Uterus (tissue), 4 donors: ENCODE data around the gene GPATCH4. TPM values are rescaled to one million over a fixed set of nuclear protein-coding genes. Genes with fewer than 3 reads are reported as not detected.

ENCODE experiments used
- DNase-seq, 2 donors: peaks; one replicate each; pipeline ENCODE4 v3.0.0-alpha.2; 2019 to 2020
- H3K27ac ChIP-seq, 2 donors: fragments of 200-600 bp; sonication (generic); 1 replicate in 1 of 2; 2 replicates in 1 of 2; pipeline ENCODE4 v1.5.1; 2016 to 2018
- H3K27me3 ChIP-seq, 2 donors: fragments of 200-600 bp; sonication (generic); one replicate each; pipeline ENCODE4 v1.5.1; 2018 to 2019; ENCODE audit warnings: control low read depth in 1 of 2
- H3K36me3 ChIP-seq, 2 donors: fragments of 200-600 bp; sonication (generic); one replicate each; pipeline ENCODE4 v1.5.1; 2019; ENCODE audit warnings: control low read depth in 1 of 2
- H3K4me1 ChIP-seq, 2 donors: fragments of 200-600 bp; sonication (generic); one replicate each; pipeline ENCODE4 v1.5.1; 2018 to 2019; ENCODE audit warnings: control low read depth in 1 of 2
- H3K4me3 ChIP-seq, 2 donors: fragments of 200-600 bp; sonication (generic); 1 replicate in 1 of 2; 2 replicates in 1 of 2; pipeline ENCODE4 v1.5.1; 2018 to 2019; ENCODE audit warnings: mild to moderate bottlenecking in 1 of 2
- H3K9me3 ChIP-seq, 2 donors: fragments of 200-600 bp; sonication (generic); one replicate each; pipeline ENCODE4 v1.5.1; 2019; ENCODE audit warnings: control low read depth in 1 of 2
- POLR2A ChIP-seq, 2 donors: fragments of 450-650 bp; IDR thresholded peaks; one replicate each; pipeline ENCODE4 v1.6.1; 2016; ENCODE audit warnings: antibody characterized with exemption in 2 of 2, mild to moderate bottlenecking in 1 of 2, moderate library complexity in 1 of 2
- intact Hi-C: fragments of 100-400 bp; cut with DNase I; formaldehyde crosslinking; loops from one replicate; pipeline ENCODE4 v1.15.1; 2023; ENCODE audit warnings: low total_unique reads
- total RNA-seq, 4 donors: library from RNA; depleted of rRNA in 3 of 4; stranded (reverse); fragments of >200 nt in 3 of 4; gene quantifications; one replicate each; pipeline versions ENCODE4 v1.1.0 to v1.2.4, GENCODE V29; 2014 to 2023
- TF ChIP-seq, protein P1 (sequence below), 4 experiments: fragments of 200-600 bp in 2 of 4; fragments of 450-650 bp in 2 of 4; sonication (generic) in 2 of 4; IDR thresholded peaks; one replicate each; pipeline ENCODE4 v1.5.1; 2016 to 2019; ENCODE audit warnings: antibody characterized with exemption in 4 of 4, mild to moderate bottlenecking in 2 of 4, moderate library complexity in 1 of 4
- donor health status: DM: yes; HTN: yes; CAD: no.

The GPATCH4 gene
- total RNA-seq, 4 donors from 2014 or later = 2.3 to 31.6 (median 19.8) TPM

DNA sequence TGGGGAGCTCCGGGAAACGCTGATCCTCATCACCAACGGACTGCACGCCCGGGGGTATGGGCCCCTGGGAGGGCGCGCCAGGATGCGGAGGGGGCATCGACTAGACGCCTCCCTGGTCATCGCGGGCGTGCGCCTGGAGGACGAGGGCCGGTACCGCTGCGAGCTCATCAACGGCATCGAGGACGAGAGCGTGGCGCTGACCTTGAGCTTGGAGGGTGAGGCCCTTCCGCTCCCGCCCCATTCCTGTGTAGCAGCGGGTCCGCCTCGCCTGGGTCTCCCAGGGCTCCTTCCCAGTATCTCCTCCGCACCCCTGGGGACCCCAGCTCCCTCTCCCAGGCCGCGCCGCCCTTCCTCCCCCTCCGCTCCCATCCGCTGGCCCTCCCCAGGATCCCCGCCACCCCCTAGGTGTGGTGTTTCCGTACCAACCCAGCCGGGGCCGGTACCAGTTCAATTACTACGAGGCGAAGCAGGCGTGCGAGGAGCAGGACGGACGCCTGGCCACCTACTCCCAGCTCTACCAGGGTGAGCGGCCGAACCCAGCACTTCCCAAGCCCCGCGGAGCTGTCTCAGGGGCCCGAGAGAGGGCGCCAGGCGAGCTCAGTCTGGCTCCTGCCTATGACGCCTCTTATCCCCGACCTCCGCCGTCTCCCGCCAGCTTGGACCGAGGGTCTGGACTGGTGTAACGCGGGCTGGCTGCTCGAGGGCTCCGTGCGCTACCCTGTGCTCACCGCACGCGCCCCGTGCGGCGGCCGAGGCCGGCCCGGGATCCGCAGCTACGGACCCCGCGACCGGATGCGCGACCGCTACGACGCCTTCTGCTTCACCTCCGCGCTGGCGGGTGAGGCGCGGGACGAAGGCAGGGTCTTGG, 22.9 kb upstream of the GPATCH4 start:
- Histone ChIP-seq H3K36me3 (no peaks in the 10 kb centered on the region), H3K9me3 (no peaks in the 10 kb centered on the region), H3K4me1 (no peaks in the 10 kb centered on the region), H3K27me3 (peaks cover 0 to 17% of the 10 kb centered on the region in 2 donors), H3K4me3 (peak overlapping the region; percentile 33 to 38), H3K27ac (peak overlapping the region; percentile 60 to 66)
- peak in 1 of 2 donors; percentile 23 for TF ChIP-seq POLR2A (IDR thresholded peaks at IDR 0.05)
- TF ChIP-seq, protein P1, sequence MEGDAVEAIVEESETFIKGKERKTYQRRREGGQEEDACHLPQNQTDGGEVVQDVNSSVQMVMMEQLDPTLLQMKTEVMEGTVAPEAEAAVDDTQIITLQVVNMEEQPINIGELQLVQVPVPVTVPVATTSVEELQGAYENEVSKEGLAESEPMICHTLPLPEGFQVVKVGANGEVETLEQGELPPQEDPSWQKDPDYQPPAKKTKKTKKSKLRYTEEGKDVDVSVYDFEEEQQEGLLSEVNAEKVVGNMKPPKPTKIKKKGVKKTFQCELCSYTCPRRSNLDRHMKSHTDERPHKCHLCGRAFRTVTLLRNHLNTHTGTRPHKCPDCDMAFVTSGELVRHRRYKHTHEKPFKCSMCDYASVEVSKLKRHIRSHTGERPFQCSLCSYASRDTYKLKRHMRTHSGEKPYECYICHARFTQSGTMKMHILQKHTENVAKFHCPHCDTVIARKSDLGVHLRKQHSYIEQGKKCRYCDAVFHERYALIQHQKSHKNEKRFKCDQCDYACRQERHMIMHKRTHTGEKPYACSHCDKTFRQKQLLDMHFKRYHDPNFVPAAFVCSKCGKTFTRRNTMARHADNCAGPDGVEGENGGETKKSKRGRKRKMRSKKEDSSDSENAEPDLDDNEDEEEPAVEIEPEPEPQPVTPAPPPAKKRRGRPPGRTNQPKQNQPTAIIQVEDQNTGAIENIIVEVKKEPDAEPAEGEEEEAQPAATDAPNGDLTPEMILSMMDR (IDR thresholded peaks at IDR 0.05) = peak in 3 of 4 experiments; percentile 22 to 45 (median 36)
- peak; percentile 52 to 63 for DNase-seq
- intact Hi-C loops = no loop called here

DNA sequence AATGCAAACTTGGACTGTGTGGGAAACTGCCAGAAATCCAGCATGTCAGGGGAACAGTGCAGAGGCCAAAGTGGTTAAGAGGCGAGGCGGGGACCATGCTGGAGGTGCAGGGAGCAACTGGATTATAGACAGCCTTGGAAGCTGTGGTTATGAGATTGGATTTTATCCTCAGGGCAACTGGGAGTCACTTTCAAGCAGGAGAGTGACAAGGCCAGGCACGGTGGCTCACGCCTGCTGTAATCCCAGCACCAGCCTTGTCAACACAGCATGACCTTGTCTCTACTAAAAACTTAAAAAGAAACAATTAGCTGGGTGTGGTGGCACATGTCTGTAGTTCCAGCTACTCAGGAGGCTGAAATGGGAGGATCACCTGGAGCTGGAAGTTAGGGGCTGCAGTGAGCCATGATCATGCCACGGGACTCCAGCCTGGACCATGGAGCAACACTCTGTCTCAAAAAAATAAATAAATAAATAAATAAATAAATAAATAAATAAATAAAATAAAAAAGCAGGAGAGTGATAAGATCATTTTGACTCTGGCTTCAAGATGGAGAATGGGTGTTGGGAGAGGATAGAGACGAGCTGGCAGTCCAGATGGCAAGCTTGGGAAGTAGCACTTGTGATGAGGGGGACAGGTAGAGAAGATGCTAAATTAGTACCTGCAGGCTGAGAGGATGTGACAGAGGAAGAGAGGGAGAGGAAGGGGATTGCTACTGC, 21.5 kb upstream of the GPATCH4 start:
- TF ChIP-seq, protein P1 (IDR thresholded peaks at IDR 0.05) = no peak
- TF ChIP-seq POLR2A (IDR thresholded peaks at IDR 0.05) = no peak
- Histone ChIP-seq H3K27me3 (peaks cover 0 to 17% of the 10 kb centered on the region in 2 donors), H3K9me3 (no peaks in the 10 kb centered on the region), H3K4me3 (no peak overlapping the region), H3K4me1 (no peaks in the 10 kb centered on the region), H3K36me3 (no peaks in the 10 kb centered on the region), H3K27ac (no peak overlapping the region)
- intact Hi-C loops = no loop called here
- no peak for DNase-seq

DNA sequence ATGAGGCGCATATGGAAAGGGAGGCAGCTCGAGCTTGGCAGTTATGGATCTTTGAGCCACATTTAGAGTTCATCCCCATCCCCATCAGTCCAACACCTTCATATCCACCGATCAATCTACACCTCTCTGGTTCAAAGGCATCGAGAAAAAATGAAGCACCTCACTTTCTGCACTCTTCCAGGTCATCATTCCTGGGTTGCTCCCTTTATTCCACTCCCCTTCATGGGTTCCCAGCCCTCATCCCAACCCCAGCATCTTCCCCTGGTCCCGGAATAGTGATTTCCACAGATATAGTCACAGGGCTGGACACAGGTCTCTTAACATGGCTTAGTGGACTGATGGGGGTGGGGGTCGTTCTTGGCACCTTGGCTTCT, 18.3 kb upstream of the GPATCH4 start:
- Histone ChIP-seq H3K4me3 (no peak overlapping the region), H3K27ac (peak overlapping the region in 1 of 2 donors; percentile 27), H3K4me1 (no peaks in the 10 kb centered on the region), H3K36me3 (no peaks in the 10 kb centered on the region), H3K9me3 (no peaks in the 10 kb centered on the region), H3K27me3 (peaks cover 0 to 7% of the 10 kb centered on the region in 2 donors)
- intact Hi-C loops = no loop called here
- TF ChIP-seq, protein P1 (IDR thresholded peaks at IDR 0.05) = no peak
- TF ChIP-seq POLR2A (IDR thresholded peaks at IDR 0.05) = no peak
- no peak for DNase-seq

DNA sequence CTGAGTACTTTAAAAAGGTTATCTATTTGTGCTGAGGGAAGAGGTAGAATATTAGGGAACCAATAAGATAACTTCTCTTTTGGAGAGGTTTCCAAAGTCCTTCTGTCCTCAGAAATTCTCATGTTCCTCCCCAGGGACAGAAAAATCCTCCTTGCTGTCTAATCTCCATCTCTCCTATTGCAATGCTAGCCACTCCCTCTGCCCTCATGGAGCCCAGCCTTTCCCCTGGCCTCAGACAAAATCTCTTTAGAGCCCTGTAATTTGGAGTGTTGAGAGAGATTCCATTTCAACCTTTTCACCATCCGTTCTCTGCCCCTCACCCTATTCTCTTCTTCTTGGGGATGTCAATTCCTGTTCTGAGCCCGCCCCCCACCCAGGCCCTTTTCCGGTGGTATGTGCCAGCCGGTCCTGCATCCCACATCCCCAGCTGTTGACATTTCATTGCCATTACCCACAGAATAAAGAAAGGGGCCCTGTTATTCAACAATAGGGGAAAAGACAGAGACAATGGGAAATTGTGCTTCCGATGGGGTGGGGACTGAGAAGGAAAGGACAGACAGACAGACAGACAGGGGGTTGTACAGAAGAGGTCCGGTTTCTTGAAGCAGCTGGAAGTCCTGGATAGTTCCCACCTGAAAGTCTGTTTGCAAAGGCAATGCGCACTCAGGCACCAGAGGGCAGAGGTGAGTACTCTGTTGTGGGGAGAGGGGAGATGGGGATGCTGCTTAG, 17.7 kb upstream of the GPATCH4 start, which contains the start of gene HAPLN2:
TSS of gene HAPLN2 (plus strand) at position 563 of the 729 bp plus-strand sequence. CDS start 4,076 bp downstream, outside the sequence.
- Histone ChIP-seq H3K36me3 (no peaks in the 10 kb centered on the region), H3K4me1 (no peaks in the 10 kb centered on the region), H3K27ac (peak within 1 kb of the TSS in 1 of 2 donors; percentile 27), H3K9me3 (no peaks in the 10 kb centered on the region), H3K4me3 (no peak within 1 kb of the TSS), H3K27me3 (peaks cover 0 to 1% of the 10 kb centered on the region in 2 donors)
- TF ChIP-seq POLR2A (IDR thresholded peaks at IDR 0.05) = no peak
- TF ChIP-seq, protein P1 (IDR thresholded peaks at IDR 0.05) = no peak
- no peak for DNase-seq
- intact Hi-C loops = no loop called here
